ENCODE data around the gene CORO1C.

Gene CORO1C

DNA sequence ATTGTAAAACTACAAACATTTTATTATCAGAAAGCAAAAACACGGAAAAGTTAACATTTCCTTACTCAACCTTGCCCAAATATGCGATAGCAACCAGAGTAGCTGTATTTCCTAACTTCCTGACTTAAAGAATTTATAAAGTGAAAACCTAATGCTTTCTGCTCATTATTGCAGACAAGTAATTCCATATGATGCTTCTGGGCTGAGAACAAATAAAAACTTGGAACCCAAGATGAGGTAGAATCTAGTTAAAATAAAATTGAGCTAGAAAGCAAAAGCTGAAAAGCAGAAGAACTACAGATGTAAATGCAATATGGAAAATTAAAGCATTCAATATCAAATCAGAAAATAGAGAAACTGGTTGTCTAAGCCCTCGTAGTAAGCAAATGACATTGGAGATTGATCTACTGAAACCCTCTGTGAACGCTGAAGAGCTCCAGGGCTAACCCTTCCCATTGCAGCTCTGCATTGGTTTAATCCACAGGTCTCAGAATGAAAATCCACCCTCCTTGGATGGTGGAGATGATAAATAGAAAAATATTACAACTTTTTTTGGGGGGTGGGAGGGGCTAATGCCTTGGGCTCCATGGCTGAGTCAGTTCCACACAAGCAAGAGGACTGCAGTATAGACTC lies 40.7 kb downstream of the CORO1C start:
- 0 out of 2 replicates have a peak, but pooled peaks cover 3% of the 10 kb centered on the region for H4K20me1 ChIP-seq (ENCODE audit: insufficient read depth, low read length)
- no peak for DNase-seq
- peaks cover 10% of the 10 kb centered on the region; the same call in 1 of the 2 replicates for H3K36me3 ChIP-seq (ENCODE audit: insufficient read depth, low read length)
- peak overlapping the region in 1 of 2 experiments; percentile 58; a peak in 2 of 4 replicates for H3K4me3 ChIP-seq (ENCODE audit: low read depth in 1 of 2, low read length in 2 of 2)
- ATAC-seq (ENCODE audit: insufficient read depth, low read depth): no peak
- no peak for TF ChIP-seq EZH2 (IDR thresholded peaks at IDR 0.05; ENCODE audit: borderline replicate concordance, low read depth, low read length, severe bottlenecking)
- TF ChIP-seq, protein P1, sequence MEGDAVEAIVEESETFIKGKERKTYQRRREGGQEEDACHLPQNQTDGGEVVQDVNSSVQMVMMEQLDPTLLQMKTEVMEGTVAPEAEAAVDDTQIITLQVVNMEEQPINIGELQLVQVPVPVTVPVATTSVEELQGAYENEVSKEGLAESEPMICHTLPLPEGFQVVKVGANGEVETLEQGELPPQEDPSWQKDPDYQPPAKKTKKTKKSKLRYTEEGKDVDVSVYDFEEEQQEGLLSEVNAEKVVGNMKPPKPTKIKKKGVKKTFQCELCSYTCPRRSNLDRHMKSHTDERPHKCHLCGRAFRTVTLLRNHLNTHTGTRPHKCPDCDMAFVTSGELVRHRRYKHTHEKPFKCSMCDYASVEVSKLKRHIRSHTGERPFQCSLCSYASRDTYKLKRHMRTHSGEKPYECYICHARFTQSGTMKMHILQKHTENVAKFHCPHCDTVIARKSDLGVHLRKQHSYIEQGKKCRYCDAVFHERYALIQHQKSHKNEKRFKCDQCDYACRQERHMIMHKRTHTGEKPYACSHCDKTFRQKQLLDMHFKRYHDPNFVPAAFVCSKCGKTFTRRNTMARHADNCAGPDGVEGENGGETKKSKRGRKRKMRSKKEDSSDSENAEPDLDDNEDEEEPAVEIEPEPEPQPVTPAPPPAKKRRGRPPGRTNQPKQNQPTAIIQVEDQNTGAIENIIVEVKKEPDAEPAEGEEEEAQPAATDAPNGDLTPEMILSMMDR (IDR thresholded peaks at IDR 0.05; ENCODE audit: borderline replicate concordance, extremely low read depth, low read length, poor library complexity, severe bottlenecking): no peak
- H3K4me1 ChIP-seq (ENCODE audit: insufficient read depth, low read length): peaks cover 64% of the 10 kb centered on the region
- peak overlapping the region; percentile 79 for H3K4me2 ChIP-seq (ENCODE audit: insufficient read depth, low read length)
- H3K27me3 ChIP-seq (ENCODE audit: insufficient read depth, low read length, poor library complexity): no peaks in the 10 kb centered on the region
- peak overlapping the region; percentile 56 for H3K9ac ChIP-seq (ENCODE audit: low read depth, low read length)
- H3K27ac ChIP-seq (ENCODE audit: low read length): peak overlapping the region; percentile 75
- peaks cover 72% of the 10 kb centered on the region for H3K79me2 ChIP-seq (ENCODE audit: insufficient read depth, low read length)
- no peaks in the 10 kb centered on the region for H3K9me3 ChIP-seq (ENCODE audit: insufficient read depth, low read length, severe bottlenecking)
- no peak overlapping the region for H2AFZ ChIP-seq (ENCODE audit: low read depth, low read length)

DNA sequence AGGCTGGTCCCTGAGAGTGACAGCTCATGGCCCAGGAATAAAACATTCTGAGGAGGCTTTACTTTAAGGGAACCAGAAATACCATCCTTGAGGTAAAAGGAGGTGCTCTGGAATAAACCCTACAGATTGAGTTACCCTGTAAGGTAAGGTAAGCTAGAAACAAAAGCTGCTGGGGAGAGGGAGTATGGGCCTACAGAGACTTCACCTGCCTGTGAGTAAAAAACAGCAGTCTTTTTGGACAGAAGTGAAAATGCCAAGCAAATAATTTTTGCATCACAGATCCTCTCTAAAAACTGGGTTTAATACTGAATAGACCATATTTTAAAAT lies 41.2 kb downstream of the CORO1C start:
- H3K27ac ChIP-seq (ENCODE audit: low read length): peak overlapping the region; percentile 75
- no peaks in the 10 kb centered on the region for H3K9me3 ChIP-seq (ENCODE audit: insufficient read depth, low read length, severe bottlenecking)
- 0 out of 2 replicates have a peak, but pooled peaks cover 3% of the 10 kb centered on the region for H4K20me1 ChIP-seq (ENCODE audit: insufficient read depth, low read length)
- peaks cover 71% of the 10 kb centered on the region for H3K79me2 ChIP-seq (ENCODE audit: insufficient read depth, low read length)
- ATAC-seq (ENCODE audit: insufficient read depth, low read depth) (no peak), DNase-seq (no peak)
- no peaks in the 10 kb centered on the region for H3K27me3 ChIP-seq (ENCODE audit: insufficient read depth, low read length, poor library complexity)
- H3K4me1 ChIP-seq (ENCODE audit: insufficient read depth, low read length): peaks cover 59% of the 10 kb centered on the region
- H3K4me2 ChIP-seq (ENCODE audit: insufficient read depth, low read length): peak overlapping the region; percentile 79
- peak overlapping the region; percentile 56 for H3K9ac ChIP-seq (ENCODE audit: low read depth, low read length)
- no peak overlapping the region for H2AFZ ChIP-seq (ENCODE audit: low read depth, low read length)
- TF ChIP-seq, protein P1 (IDR thresholded peaks at IDR 0.05; ENCODE audit: borderline replicate concordance, extremely low read depth, low read length, poor library complexity, severe bottlenecking): no peak
- TF ChIP-seq EZH2 (IDR thresholded peaks at IDR 0.05; ENCODE audit: borderline replicate concordance, low read depth, low read length, severe bottlenecking): no peak
- H3K4me3 ChIP-seq (ENCODE audit: low read depth in 1 of 2, low read length in 2 of 2): peak overlapping the region in 1 of 2 experiments; percentile 26; a peak in 2 of 4 replicates
- peaks cover 5% of the 10 kb centered on the region; the same call in 1 of the 2 replicates for H3K36me3 ChIP-seq (ENCODE audit: insufficient read depth, low read length)

DNA sequence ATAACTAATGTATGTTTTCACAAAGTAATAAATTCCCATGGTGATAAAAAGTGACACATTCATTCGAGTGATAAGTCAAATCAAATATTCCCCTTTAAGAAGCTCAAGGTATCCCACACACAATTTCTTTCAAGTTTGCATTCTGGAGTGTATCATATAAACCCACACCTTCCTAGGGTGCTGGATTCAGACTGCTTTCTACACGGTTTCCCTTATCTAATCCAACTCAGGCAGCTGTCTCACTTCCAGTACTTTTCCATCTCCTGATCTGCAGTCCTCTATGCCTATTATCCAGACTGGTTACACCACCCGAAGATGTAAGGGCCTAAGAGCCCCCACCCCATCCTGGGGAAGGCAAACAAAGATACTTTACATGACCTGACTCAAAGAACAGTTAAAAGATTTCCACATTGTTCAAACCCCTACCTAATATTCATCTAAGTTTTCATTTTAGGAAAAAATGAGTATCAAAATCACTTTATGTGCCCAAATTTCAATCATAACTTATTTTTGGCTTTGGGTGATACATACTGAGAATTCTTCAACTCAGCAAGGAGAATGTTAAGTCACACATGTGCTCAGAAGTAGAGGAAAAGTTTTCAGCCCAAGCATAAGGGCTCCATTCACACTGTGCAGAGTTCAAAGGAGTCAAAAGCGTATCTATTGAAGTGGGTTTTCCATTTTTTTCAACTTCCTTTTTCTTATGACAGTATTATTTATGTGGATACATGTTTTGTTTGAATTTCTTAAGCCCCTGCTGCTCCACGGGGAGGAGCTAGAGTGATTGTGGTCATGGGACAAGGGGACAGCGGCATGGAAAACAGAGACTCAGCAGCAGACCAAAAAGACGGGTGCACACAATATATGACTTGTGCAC lies 41.8 kb downstream of the CORO1C start:
- DNase-seq: peak; percentile 71
- Histone ChIP-seq H3K36me3 (ENCODE audit: insufficient read depth, low read length) (no peaks in the 10 kb centered on the region), H3K4me1 (ENCODE audit: insufficient read depth, low read length) (peaks cover 57% of the 10 kb centered on the region), H3K27ac (ENCODE audit: low read length) (peak overlapping the region; percentile 75), H3K27me3 (ENCODE audit: insufficient read depth, low read length, poor library complexity) (no peaks in the 10 kb centered on the region), H4K20me1 (ENCODE audit: insufficient read depth, low read length) (0 out of 2 replicates have a peak, but pooled peaks cover 7% of the 10 kb centered on the region), H2AFZ (ENCODE audit: low read depth, low read length) (no peak overlapping the region), H3K4me3 (ENCODE audit: low read depth in 1 of 2, low read length in 2 of 2) (peak overlapping the region in 1 of 2 experiments; percentile 26; a peak in 2 of 4 replicates), H3K9ac (ENCODE audit: low read depth, low read length) (peak overlapping the region; percentile 56), H3K4me2 (ENCODE audit: insufficient read depth, low read length) (peak overlapping the region; percentile 79), H3K79me2 (ENCODE audit: insufficient read depth, low read length) (peaks cover 69% of the 10 kb centered on the region), H3K9me3 (ENCODE audit: insufficient read depth, low read length, severe bottlenecking) (no peaks in the 10 kb centered on the region)
- peak; percentile 76 for ATAC-seq (ENCODE audit: insufficient read depth, low read depth)
- TF ChIP-seq, protein P1 (IDR thresholded peaks at IDR 0.05; ENCODE audit: borderline replicate concordance, extremely low read depth, low read length, poor library complexity, severe bottlenecking): peak; percentile 64
- no peak for TF ChIP-seq EZH2 (IDR thresholded peaks at IDR 0.05; ENCODE audit: borderline replicate concordance, low read depth, low read length, severe bottlenecking)

All from DND-41 (cell line).